ENCODE data around the gene NHERF1.

The NHERF1 gene

GRCh38 chr17:74728702-74729075 is 19.7 kb upstream of the NHERF1 start:
- H3K4me1 ChIP-seq (ENCODE audit: low read length), result 0 out of 2 replicates have a peak, but pooled peaks cover 4% of the 10 kb centered on the region
- no peak overlapping the region for H2AFZ ChIP-seq (ENCODE audit: low read length)
- no peaks in the 10 kb centered on the region for H3K36me3 ChIP-seq (replicated peaks; ENCODE audit: insufficient read depth, low read length)
- H3K4me3 ChIP-seq (ENCODE audit: low read length), result no peak overlapping the region
- H3K27me3 ChIP-seq (replicated peaks; ENCODE audit: insufficient read depth, low read length), result no peaks in the 10 kb centered on the region
- no peak overlapping the region for H3K27ac ChIP-seq (ENCODE audit: low read length)
- no peak overlapping the region for H3K4me2 ChIP-seq (ENCODE audit: low read depth, low read length)
- no peaks in the 10 kb centered on the region for H3K9me3 ChIP-seq (replicated peaks; ENCODE audit: insufficient read depth, low read length)
- no peak overlapping the region for H3K9ac ChIP-seq (ENCODE audit: low read length)
- TF ChIP-seq EZH2 (optimal IDR thresholded peaks at IDR 0.05; ENCODE audit: low read depth, low read length) (no peak), CTCF (IDR thresholded peaks at IDR 0.05; ENCODE audit: low read length) (no peak), EZH2phosphoT487 (IDR thresholded peaks at IDR 0.05; ENCODE audit: low read length) (no peak)
- H3K79me2 ChIP-seq (ENCODE audit: low read length), result no peaks in the 10 kb centered on the region
- H3K9me2 ChIP-seq (replicated peaks; ENCODE audit: insufficient read depth, low read length), result no peaks in the 10 kb centered on the region
- no peaks in the 10 kb centered on the region for H4K20me1 ChIP-seq (ENCODE audit: insufficient read depth, low read length)
- no peaks in the 10 kb centered on the region for H3F3A ChIP-seq (ENCODE audit: insufficient read depth, low read length)
- DNase-seq, result no peak

- no peak for DNase-seq
- H4K20me1 ChIP-seq (ENCODE audit: insufficient read depth, low read length), result no peaks in the 10 kb centered on the region
- no peak for TF ChIP-seq EZH2 (optimal IDR thresholded peaks at IDR 0.05; ENCODE audit: low read depth, low read length)
- no peak for TF ChIP-seq EZH2phosphoT487 (IDR thresholded peaks at IDR 0.05; ENCODE audit: low read length)
- TF ChIP-seq CTCF (IDR thresholded peaks at IDR 0.05; ENCODE audit: low read length), result no peak
- H3K9ac ChIP-seq (ENCODE audit: low read length), result no peak overlapping the region
- H2AFZ ChIP-seq (ENCODE audit: low read length), result no peak overlapping the region
- H3K4me2 ChIP-seq (ENCODE audit: low read depth, low read length), result no peak overlapping the region
- no peaks in the 10 kb centered on the region for H3K79me2 ChIP-seq (ENCODE audit: low read length)
- H3K27me3 ChIP-seq (replicated peaks; ENCODE audit: insufficient read depth, low read length), result no peaks in the 10 kb centered on the region
- H3K36me3 ChIP-seq (replicated peaks; ENCODE audit: insufficient read depth, low read length), result no peaks in the 10 kb centered on the region
- H3K9me2 ChIP-seq (replicated peaks; ENCODE audit: insufficient read depth, low read length), result no peaks in the 10 kb centered on the region
- 0 out of 2 replicates have a peak, but pooled peaks cover 4% of the 10 kb centered on the region for H3K4me1 ChIP-seq (ENCODE audit: low read length)
- no peaks in the 10 kb centered on the region for H3K9me3 ChIP-seq (replicated peaks; ENCODE audit: insufficient read depth, low read length)
- H3F3A ChIP-seq (ENCODE audit: insufficient read depth, low read length), result no peaks in the 10 kb centered on the region
- no peak overlapping the region for H3K4me3 ChIP-seq (ENCODE audit: low read length)
- no peak overlapping the region for H3K27ac ChIP-seq (ENCODE audit: low read length)
These were observed 19.1 kb upstream of the NHERF1 start for GRCh38 chr17:74729368-74729767.

GRCh38 chr17:74729866-74730265 is 18.6 kb upstream of the NHERF1 start:
- Histone ChIP-seq H3F3A (ENCODE audit: insufficient read depth, low read length) (no peaks in the 10 kb centered on the region), H3K27ac (ENCODE audit: low read length) (no peak overlapping the region), H3K27me3 (replicated peaks; ENCODE audit: insufficient read depth, low read length) (no peaks in the 10 kb centered on the region), H3K4me2 (ENCODE audit: low read depth, low read length) (no peak overlapping the region), H3K36me3 (replicated peaks; ENCODE audit: insufficient read depth, low read length) (no peaks in the 10 kb centered on the region), H3K9me3 (replicated peaks; ENCODE audit: insufficient read depth, low read length) (no peaks in the 10 kb centered on the region), H3K79me2 (ENCODE audit: low read length) (no peaks in the 10 kb centered on the region), H3K9me2 (replicated peaks; ENCODE audit: insufficient read depth, low read length) (no peaks in the 10 kb centered on the region), H4K20me1 (ENCODE audit: insufficient read depth, low read length) (no peaks in the 10 kb centered on the region), H3K9ac (ENCODE audit: low read length) (no peak overlapping the region), H2AFZ (ENCODE audit: low read length) (no peak overlapping the region), H3K4me3 (ENCODE audit: low read length) (no peak overlapping the region), H3K4me1 (ENCODE audit: low read length) (0 out of 2 replicates have a peak, but pooled peaks cover 4% of the 10 kb centered on the region)
- no peak for TF ChIP-seq CTCF (IDR thresholded peaks at IDR 0.05; ENCODE audit: low read length)
- no peak for TF ChIP-seq EZH2 (optimal IDR thresholded peaks at IDR 0.05; ENCODE audit: low read depth, low read length)
- no peak for TF ChIP-seq EZH2phosphoT487 (IDR thresholded peaks at IDR 0.05; ENCODE audit: low read length)
- no peak for DNase-seq
